ENCODE results near the gene HUWE1. TPM values are rescaled to one million over a fixed set of nuclear protein-coding genes. Genes with fewer than 3 reads are reported as not detected.
"Not testable (repeated sequence)": the region's sequence is repeated elsewhere in the genome, so short reads cannot be mapped to it uniquely, and the experiment has no call there.

Gene HUWE1
- total RNA-seq, 8 experiments from 2014 or later: 68.7 to 181 (median 100) TPM

DNA sequence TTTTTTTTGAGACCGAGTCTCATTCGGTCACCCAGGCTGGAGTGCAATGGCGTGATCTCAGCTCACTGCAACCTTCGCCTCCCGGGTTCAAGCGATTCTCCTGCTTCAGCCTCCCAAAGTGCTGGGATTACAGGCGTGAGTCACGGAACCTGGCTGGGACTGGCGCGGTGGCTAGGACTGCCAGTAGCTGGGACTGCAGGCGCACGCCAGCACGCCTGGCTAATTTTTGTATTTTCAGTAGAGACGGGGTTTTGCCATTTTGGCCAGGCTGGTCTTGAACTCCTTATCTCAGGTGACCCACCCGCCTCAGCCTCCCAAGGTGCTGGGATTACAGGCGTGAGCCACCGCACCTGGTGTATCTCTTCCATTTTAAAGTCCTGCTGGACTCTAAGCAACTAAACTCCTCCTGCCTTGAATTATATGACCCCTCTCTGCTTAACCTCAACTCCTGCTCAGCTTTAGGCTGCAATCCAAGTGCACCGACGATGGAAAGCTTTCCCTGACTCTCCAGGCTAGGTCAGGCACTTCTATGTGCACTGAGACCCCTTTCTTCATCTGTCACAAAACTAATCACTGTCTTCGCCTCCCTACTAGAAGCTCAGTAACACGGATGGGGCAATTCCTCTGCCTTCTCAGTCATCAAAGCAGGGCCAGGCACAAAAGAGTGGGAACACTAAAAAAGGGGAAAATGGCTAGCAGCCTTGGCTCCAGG lies 155.1 kb downstream of the HUWE1 start:
- H3K4me3 ChIP-seq; H3K27ac ChIP-seq; in situ Hi-C loops (cut with MboI; ENCODE audit: low pct_unique_long_range_greater_than_20kb in 2 of 9, low sequenced_read_pairs in 9 of 9, unreplicated experiment in 9 of 9); H3K4me1 ChIP-seq (replicated peaks in 1 of 2); ATAC-seq (replicated peaks in 6 of 8): not testable (repeated sequence)
- 29 to 96% (median 60%) methylated on average over 1 to 10 of the region's 21 CpGs; no CpG with 5 or more reads in 4 of the 10 experiments for WGBS, 10 experiments

DNA sequence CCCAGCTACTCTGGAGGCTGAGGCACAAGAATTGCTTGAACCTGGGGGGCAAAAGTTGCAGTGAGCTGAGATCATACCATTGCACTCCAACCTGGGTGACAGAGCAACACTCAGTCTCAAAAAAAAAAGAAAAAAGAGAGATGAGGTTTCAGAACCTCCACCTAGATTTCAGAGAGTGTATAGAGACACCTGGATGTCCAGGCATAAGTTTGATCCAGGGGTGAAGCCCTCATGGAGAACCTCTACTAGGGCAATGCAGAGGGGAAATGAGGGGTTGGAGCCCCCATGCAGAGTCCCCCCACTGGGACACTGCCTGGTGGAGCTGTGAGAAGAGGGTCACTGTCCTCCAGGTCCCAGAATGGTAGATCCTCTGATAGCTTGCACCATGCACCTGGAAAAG lies 159.5 kb downstream of the HUWE1 start:
- Histone ChIP-seq H3K4me1 (replicated peaks in 1 of 2) (no peaks in the 10 kb centered on the region), H3K4me3 (no peak overlapping the region), H3K27ac (no peak overlapping the region)
- in situ Hi-C loops (cut with MboI; ENCODE audit: low pct_unique_long_range_greater_than_20kb in 2 of 9, low sequenced_read_pairs in 9 of 9, unreplicated experiment in 9 of 9): no loop called here
- no peak for ATAC-seq (replicated peaks in 6 of 8)

DNA sequence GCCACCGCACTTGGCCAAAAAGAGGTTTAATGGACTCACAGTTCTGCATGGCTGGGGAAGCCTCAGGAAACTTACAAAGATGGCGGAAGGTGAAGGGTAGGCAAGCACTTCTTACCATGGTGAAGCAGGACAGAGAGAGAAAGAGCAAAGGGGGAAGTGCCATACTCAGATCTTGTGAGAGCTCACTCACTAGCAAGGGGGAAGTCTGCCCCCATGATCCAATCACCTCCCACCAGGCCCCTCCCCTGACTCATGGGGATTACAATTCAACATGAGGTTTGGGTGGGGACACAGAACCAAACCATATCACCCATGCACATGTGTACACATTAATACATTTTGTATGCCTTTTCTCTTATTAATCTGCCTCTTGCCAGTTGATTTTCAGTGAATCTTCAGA lies 175.2 kb downstream of the HUWE1 start:
- peak in 1 of 8 experiments; percentile 46 for ATAC-seq (replicated peaks in 6 of 8)
- Histone ChIP-seq H3K4me3 (no peak overlapping the region), H3K4me1 (replicated peaks in 1 of 2) (no peaks in the 10 kb centered on the region), H3K27ac (no peak overlapping the region)
- WGBS, 10 experiments: 100% methylated on average over 1 of the region's 2 CpGs; no CpG with 5 or more reads in 9 of the 10 experiments
- in situ Hi-C loops (cut with MboI; ENCODE audit: low pct_unique_long_range_greater_than_20kb in 2 of 9, low sequenced_read_pairs in 9 of 9, unreplicated experiment in 9 of 9): no loop called here

DNA sequence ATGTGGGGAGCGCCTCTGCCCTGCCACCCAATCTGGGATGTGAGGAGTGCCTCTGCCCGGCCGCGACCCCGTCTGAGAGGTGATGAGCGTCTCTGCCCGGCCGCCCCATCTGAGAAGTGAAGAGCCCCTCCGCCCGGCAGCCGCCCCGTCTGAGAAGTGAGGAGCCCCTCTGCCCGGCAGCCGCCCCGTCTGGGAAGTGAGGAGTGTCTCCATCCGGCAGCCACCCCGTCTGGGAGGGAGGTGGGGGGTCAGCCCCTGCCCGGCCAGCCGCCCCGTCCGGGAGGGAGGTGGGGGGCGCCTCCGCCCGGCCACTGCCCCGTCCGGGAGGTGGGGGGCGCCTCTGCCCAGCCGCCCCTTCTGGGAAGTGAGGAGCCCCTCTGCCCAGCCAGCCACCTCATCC lies 182.5 kb downstream of the HUWE1 start:
- H3K4me1 ChIP-seq (replicated peaks in 1 of 2); ATAC-seq (replicated peaks in 6 of 8); in situ Hi-C loops (cut with MboI; ENCODE audit: low pct_unique_long_range_greater_than_20kb in 2 of 9, low sequenced_read_pairs in 9 of 9, unreplicated experiment in 9 of 9); H3K4me3 ChIP-seq; H3K27ac ChIP-seq: not testable (repeated sequence)
- no CpG with 5 or more reads among the region's 28 CpGs for WGBS, 10 experiments

DNA sequence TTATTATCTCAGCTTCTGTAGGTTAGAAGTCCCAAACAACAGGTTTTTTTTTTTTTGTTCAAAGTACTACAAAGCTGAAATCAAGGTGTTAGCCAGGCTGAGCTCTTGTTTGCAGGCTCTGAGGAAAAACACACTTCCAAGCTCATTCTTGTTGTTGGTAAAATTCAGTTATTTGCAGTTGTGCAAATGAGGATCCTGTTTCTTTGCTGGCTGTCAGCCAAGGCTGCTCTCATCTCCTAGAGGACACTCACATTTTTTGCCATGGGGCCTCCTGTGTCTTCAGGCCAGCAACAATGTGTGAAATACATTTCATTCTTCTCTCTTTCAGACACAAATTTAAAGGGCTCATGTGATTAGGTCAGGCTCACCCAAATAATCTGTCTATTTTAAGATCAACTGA lies 192.1 kb downstream of the HUWE1 start:
- in situ Hi-C loops (cut with MboI; ENCODE audit: low pct_unique_long_range_greater_than_20kb in 2 of 9, low sequenced_read_pairs in 9 of 9, unreplicated experiment in 9 of 9): no loop called here
- peak in 5 of 8 experiments; percentile 17 to 79 (median 50) for ATAC-seq (replicated peaks in 6 of 8)
- Histone ChIP-seq H3K4me3 (no peak overlapping the region), H3K27ac (no peak overlapping the region), H3K4me1 (replicated peaks in 1 of 2) (no peaks in the 10 kb centered on the region)

DNA sequence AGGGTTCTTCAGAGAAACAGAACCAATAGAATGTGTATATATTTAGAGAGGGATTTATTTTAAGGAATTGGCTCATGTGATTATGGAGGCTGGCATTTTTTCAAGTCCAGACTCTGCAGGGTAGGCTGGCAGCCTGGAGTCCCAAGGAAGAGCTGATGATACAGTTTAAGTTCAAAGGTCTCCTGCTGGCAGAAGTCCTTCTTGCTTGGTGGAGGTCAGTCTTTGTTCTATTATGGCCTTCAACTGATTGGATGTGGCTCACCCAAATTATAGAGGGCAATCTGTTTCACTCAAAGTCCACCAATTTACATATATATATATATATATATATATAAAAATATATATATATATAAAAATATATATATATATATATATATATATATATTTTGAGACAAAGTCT lies 200.2 kb downstream of the HUWE1 start:
- ATAC-seq (replicated peaks in 6 of 8): no peak
- Histone ChIP-seq H3K27ac (no peak overlapping the region), H3K4me1 (replicated peaks in 1 of 2) (no peaks in the 10 kb centered on the region), H3K4me3 (no peak overlapping the region)
- in situ Hi-C loops (cut with MboI; ENCODE audit: low pct_unique_long_range_greater_than_20kb in 2 of 9, low sequenced_read_pairs in 9 of 9, unreplicated experiment in 9 of 9): no loop called here

DNA sequence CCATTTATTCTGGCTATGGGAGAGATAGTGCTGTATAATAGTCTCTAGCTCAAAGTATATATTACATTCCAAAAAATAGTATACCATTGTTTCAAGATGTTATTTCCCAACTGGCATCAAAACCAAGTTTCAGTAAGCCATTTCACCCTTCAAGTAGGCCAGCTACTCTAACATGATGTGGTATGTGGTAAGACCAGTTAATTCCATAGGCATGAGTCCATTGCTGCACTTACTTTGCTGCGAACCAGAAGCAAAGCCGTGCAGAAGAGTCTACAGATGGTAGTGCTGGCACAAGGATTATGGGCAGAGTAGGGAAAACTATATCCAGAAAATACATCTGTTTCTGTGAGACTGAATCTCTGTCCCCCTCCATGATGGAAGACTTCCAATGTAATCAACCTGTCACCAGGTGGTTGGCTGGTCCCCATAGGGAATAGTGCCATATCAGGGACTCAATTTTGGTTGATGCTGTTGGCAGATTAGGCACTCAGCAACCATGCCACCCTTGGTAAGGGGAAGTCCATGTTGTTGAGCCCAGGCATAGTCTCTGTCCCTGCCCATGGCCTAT lies 202.6 kb downstream of the HUWE1 start:
- in situ Hi-C loops (cut with MboI; ENCODE audit: low pct_unique_long_range_greater_than_20kb in 2 of 9, low sequenced_read_pairs in 9 of 9, unreplicated experiment in 9 of 9): no loop called here
- H3K4me1 ChIP-seq (replicated peaks in 1 of 2): no peaks in the 10 kb centered on the region
- ATAC-seq (replicated peaks in 6 of 8): no peak
- WGBS, 10 experiments: 20 to 92% (median 80%) methylated on average over 1 to 2 of the region's 2 CpGs; no CpG with 5 or more reads in 5 of the 10 experiments
- no peak overlapping the region for H3K27ac ChIP-seq
- H3K4me3 ChIP-seq: no peak overlapping the region

DNA sequence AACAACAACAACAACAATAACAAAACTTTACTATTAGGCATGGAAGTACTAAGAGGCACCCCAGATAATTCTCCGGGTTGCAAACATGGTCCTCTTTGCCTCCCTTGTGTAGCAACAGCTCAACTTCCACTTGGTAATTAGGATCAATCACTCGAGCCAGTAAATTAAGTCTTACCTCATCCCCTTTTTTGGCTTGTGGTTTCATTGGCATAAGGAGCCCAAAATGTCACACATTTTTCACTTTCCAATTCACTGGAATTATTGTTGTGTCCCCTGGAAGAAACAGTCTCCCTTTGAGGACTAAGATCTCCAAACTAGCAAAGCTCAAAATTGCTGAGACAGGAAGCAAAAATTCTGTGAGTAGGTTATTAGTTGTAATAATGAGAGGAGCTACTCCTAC lies 203.1 kb downstream of the HUWE1 start:
- in situ Hi-C loops (cut with MboI; ENCODE audit: low pct_unique_long_range_greater_than_20kb in 2 of 9, low sequenced_read_pairs in 9 of 9, unreplicated experiment in 9 of 9): no loop called here
- no peak for ATAC-seq (replicated peaks in 6 of 8)
- no peaks in the 10 kb centered on the region for H3K4me1 ChIP-seq (replicated peaks in 1 of 2)
- no peak overlapping the region for H3K4me3 ChIP-seq
- no peak overlapping the region for H3K27ac ChIP-seq
- no CpG with 5 or more reads among the region's 2 CpGs for WGBS, 10 experiments
